HepG2 (cell line): ENCODE data around the gene ABI3BP. TPM values are rescaled to one million over a fixed set of nuclear protein-coding genes. Genes with fewer than 3 reads are reported as not detected.

Experiments used
- FOXJ3 ChIP-seq: sonication (generic); formaldehyde crosslinking; IDR thresholded peaks from 2 replicates; pipeline ENCODE4 v1.4.0; 2020; ENCODE audit warnings: missing genetic modification reagents, mild to moderate bottlenecking, borderline replicate concordance
- PAXIP1 ChIP-seq: sonication (generic); formaldehyde crosslinking; conservative IDR thresholded peaks from 2 replicates; pipeline ENCODE4 v1.4.0; 2020; ENCODE audit warnings: mild to moderate bottlenecking, missing genetic modification reagents, moderate library complexity
- ZNF121 ChIP-seq: sonication (generic); formaldehyde crosslinking; IDR thresholded peaks from 2 replicates; pipeline ENCODE4 v1.5.0; 2020; ENCODE audit warnings: mild to moderate bottlenecking, missing genetic modification reagents
- ZNF205 ChIP-seq: IDR thresholded peaks from 2 replicates; pipeline ENCODE4 v1.6.1; 2018; ENCODE audit warnings: missing biosample characterization, missing genetic modification reagents
- ZNF207 ChIP-seq: fragments of 450-650 bp; IDR thresholded peaks from 2 replicates; pipeline ENCODE4 v1.6.1; 2016; ENCODE audit warnings: antibody characterized with exemption, borderline replicate concordance
- polyA plus RNA-seq, 8 experiments: library from polyadenylated mRNA; depleted of rRNA in 3 of 8; stranded (reverse) in 7 of 8; unstranded in 1 of 8; fragments of >200 nt; fragmentation: Illumina TruSeq in 4 of 8; extraction: Trizol in 4 of 8; gene quantifications; 2 replicates each; pipeline versions ENCODE4 v1.2.1 to v1.2.3, GENCODE V29; 2011 to 2016; ENCODE audit warnings: low read depth in 4 of 8, missing spikeins in 1 of 8, mixed read lengths in 1 of 8; ENCODE audit not compliant: insufficient read depth in 1 of 8
- total RNA-seq, 5 experiments: library from RNA; depleted of rRNA; stranded (reverse); fragments of >200 nt; fragmentation: Illumina TruSeq; extraction: Trizol; gene quantifications; 2 replicates each; pipeline ENCODE4 v1.2.3, GENCODE V29; 2016; ENCODE audit warnings: low read depth in 1 of 5
- TF ChIP-seq, protein P1 (sequence below), 2 experiments: fragments of 450-650 bp in 1 of 2; sonication (generic) in 1 of 2; formaldehyde crosslinking in 1 of 2; IDR thresholded peaks; 2 replicates each; pipeline versions ENCODE4 v1.6.1 to v1.8.0; 2016 to 2022; ENCODE audit warnings: antibody characterized with exemption in 1 of 2, mild to moderate bottlenecking in 1 of 2, missing genetic modification reagents in 1 of 2

ABI3BP gene
- total and polyA plus RNA-seq, 2 of the 13 experiments (the other 11 are each of a cell fraction or from before 2014, with no cell fraction given): not detected

GRCh38 chr3:100717063-100717462 lies 276.2 kb downstream of the ABI3BP start (continued):
- TF ChIP-seq, protein P1, sequence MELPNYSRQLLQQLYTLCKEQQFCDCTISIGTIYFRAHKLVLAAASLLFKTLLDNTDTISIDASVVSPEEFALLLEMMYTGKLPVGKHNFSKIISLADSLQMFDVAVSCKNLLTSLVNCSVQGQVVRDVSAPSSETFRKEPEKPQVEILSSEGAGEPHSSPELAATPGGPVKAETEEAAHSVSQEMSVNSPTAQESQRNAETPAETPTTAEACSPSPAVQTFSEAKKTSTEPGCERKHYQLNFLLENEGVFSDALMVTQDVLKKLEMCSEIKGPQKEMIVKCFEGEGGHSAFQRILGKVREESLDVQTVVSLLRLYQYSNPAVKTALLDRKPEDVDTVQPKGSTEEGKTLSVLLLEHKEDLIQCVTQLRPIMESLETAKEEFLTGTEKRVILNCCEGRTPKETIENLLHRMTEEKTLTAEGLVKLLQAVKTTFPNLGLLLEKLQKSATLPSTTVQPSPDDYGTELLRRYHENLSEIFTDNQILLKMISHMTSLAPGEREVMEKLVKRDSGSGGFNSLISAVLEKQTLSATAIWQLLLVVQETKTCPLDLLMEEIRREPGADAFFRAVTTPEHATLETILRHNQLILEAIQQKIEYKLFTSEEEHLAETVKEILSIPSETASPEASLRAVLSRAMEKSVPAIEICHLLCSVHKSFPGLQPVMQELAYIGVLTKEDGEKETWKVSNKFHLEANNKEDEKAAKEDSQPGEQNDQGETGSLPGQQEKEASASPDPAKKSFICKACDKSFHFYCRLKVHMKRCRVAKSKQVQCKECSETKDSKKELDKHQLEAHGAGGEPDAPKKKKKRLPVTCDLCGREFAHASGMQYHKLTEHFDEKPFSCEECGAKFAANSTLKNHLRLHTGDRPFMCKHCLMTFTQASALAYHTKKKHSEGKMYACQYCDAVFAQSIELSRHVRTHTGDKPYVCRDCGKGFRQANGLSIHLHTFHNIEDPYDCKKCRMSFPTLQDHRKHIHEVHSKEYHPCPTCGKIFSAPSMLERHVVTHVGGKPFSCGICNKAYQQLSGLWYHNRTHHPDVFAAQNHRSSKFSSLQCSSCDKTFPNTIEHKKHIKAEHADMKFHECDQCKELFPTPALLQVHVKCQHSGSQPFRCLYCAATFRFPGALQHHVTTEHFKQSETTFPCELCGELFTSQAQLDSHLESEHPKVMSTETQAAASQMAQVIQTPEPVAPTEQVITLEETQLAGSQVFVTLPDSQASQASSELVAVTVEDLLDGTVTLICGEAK (IDR thresholded peaks at IDR 0.05): no peak
- TF ChIP-seq, protein P1 (CRISPR knock-in tag; IDR thresholded peaks at IDR 0.05): no peak
- TF ChIP-seq PAXIP1 (CRISPR knock-in tag) (0 out of 2 replicates have a peak, but pooled peaks have one; percentile 39), FOXJ3 (CRISPR knock-in tag) (no peak), ZNF207 (no peak), ZNF205 (CRISPR knock-in tag) (no peak), ZNF121 (CRISPR knock-in tag) (no peak)
